GM23338 (cell line): Measurements from ENCODE around the gene TMEM212. TPM values are rescaled to one million over a fixed set of nuclear protein-coding genes. Genes with fewer than 3 reads are reported as not detected.

Source experiments
- ATAC-seq: fragments of 200-7000 bp; cut with Tn5 transposase; 3 replicates; pipeline ENCODE4 v1.9.1; 2020
- DNase-seq: peaks from one replicate; pipeline ENCODE4 v3.0.0-alpha.2; 2015; ENCODE audit warnings: low spot score
- H2AFZ ChIP-seq: fragments of 200-600 bp; sonication (generic); 2 replicates; pipeline ENCODE4 v1.8.0; 2016; ENCODE audit warnings: antibody characterized with exemption, mild to moderate bottlenecking, moderate library complexity
- H3F3A ChIP-seq: fragments of 200-600 bp; sonication (generic); replicated peaks from 2 replicates; pipeline ENCODE4 v1.8.0; 2017; ENCODE audit warnings: antibody characterized with exemption, mixed run types, low read depth
- H3K27ac ChIP-seq: fragments of 200-600 bp; sonication (generic); 2 replicates; pipeline ENCODE4 v1.6.1; 2016; ENCODE audit warnings: low read depth
- H3K27me3 ChIP-seq: fragments of 200-600 bp; sonication (generic); 2 replicates; pipeline ENCODE4 v1.8.0; 2016; ENCODE audit warnings: mild to moderate bottlenecking, mixed run types, moderate library complexity; ENCODE audit not compliant: insufficient read depth
- H3K36me3 ChIP-seq: fragments of 200-600 bp; sonication (generic); 2 replicates; pipeline ENCODE4 v1.8.0; 2016; ENCODE audit warnings: mild to moderate bottlenecking; ENCODE audit not compliant: insufficient read depth
- H3K4me1 ChIP-seq: fragments of 200-600 bp; sonication (generic); 2 replicates; pipeline ENCODE4 v1.8.0; 2016; ENCODE audit warnings: mild to moderate bottlenecking, moderate library complexity; ENCODE audit not compliant: insufficient read depth
- H3K4me2 ChIP-seq: fragments of 200-600 bp; sonication (generic); 2 replicates; pipeline ENCODE4 v1.7.1; 2017; ENCODE audit warnings: mixed run types
- H3K4me3 ChIP-seq: fragments of 200-600 bp; sonication (generic); 2 replicates; pipeline ENCODE4 v1.6.1; 2016; ENCODE audit warnings: mixed run types
- H3K79me2 ChIP-seq: fragments of 200-600 bp; sonication (generic); replicated peaks from 2 replicates; pipeline ENCODE4 v1.8.0; 2017; ENCODE audit warnings: mild to moderate bottlenecking; ENCODE audit not compliant: insufficient read depth
- H3K9me2 ChIP-seq: fragments of 200-600 bp; sonication (generic); 2 replicates; pipeline ENCODE4 v1.8.0; 2017; ENCODE audit not compliant: insufficient read depth
- H4K20me1 ChIP-seq: fragments of 200-600 bp; sonication (generic); replicated peaks from 2 replicates; pipeline ENCODE4 v1.8.0; 2017; ENCODE audit warnings: mild to moderate bottlenecking; ENCODE audit not compliant: insufficient read depth
- H3K27ac Mint-ChIP-seq: 2 replicates; pipeline ENCODE4 v1.8.0; 2020; ENCODE audit warnings: inconsistent platforms, mild to moderate bottlenecking, moderate library complexity, mixed read lengths
- H3K27me3 Mint-ChIP-seq: 3 replicates; pipeline ENCODE4 v1.8.0; 2022; ENCODE audit warnings: low read depth, mild to moderate bottlenecking, moderate library complexity, mixed read lengths, inconsistent platforms; ENCODE audit not compliant: insufficient read depth, poor library complexity
- H3K36me3 Mint-ChIP-seq: 3 replicates; pipeline ENCODE4 v1.8.0; 2021; ENCODE audit warnings: low read depth, mild to moderate bottlenecking, inconsistent platforms, moderate library complexity, mixed read lengths
- H3K4me1 Mint-ChIP-seq: 3 replicates; pipeline ENCODE4 v1.8.0; 2020; ENCODE audit warnings: mild to moderate bottlenecking, inconsistent platforms, mixed read lengths
- H3K4me3 Mint-ChIP-seq: 3 replicates; pipeline ENCODE4 v1.8.0; 2021; ENCODE audit warnings: moderate library complexity, mild to moderate bottlenecking, inconsistent platforms, mixed read lengths
- H3K9me3 Mint-ChIP-seq: 3 replicates; pipeline ENCODE4 v1.8.0; 2020; ENCODE audit warnings: moderate library complexity, mild to moderate bottlenecking, inconsistent platforms, mixed read lengths
- EZH2 ChIP-seq: fragments of 200-600 bp; sonication (generic); IDR thresholded peaks from one replicate; pipeline ENCODE4 v1.8.0; 2017; ENCODE audit warnings: antibody characterized with exemption, mild to moderate bottlenecking, low read depth; ENCODE audit not compliant: unreplicated experiment
- EZH2phosphoT487 ChIP-seq: fragments of 200-600 bp; sonication (generic); IDR thresholded peaks from one replicate; pipeline ENCODE4 v1.8.1; 2018; ENCODE audit warnings: antibody characterized with exemption; ENCODE audit not compliant: unreplicated experiment
- JUNB ChIP-seq: IDR thresholded peaks from one replicate; pipeline ENCODE4 v1.6.1; 2016; ENCODE audit warnings: antibody characterized with exemption; ENCODE audit not compliant: unreplicated experiment
- NANOG ChIP-seq: IDR thresholded peaks from 2 replicates; pipeline ENCODE4 v1.6.1; 2016; ENCODE audit warnings: antibody characterized with exemption, borderline replicate concordance
- POLR2AphosphoS5 ChIP-seq: IDR thresholded peaks from 2 replicates; pipeline ENCODE4 v1.6.1; 2016; ENCODE audit warnings: antibody characterized with exemption, low read depth
- STAT1 ChIP-seq: IDR thresholded peaks from one replicate; pipeline ENCODE4 v1.6.1; 2016; ENCODE audit warnings: antibody characterized with exemption; ENCODE audit not compliant: unreplicated experiment
- ZNF331 ChIP-seq: fragments of 250-450 bp; sonication (Bioruptor Pico); IDR thresholded peaks from 2 replicates; pipeline ENCODE4 v1.5.0; 2020; ENCODE audit warnings: low read depth, mild to moderate bottlenecking, moderate library complexity
- polyA plus RNA-seq: library from polyadenylated mRNA; unstranded; fragments of >200 nt; fragmentation: Nextera tagmentation; extraction: Ambion mirVana; gene quantifications from 2 replicates; pipeline ENCODE4 v1.2.1, GENCODE V29; 2016
- total RNA-seq: library from RNA; depleted of rRNA; stranded (reverse); fragments of >200 nt; shearing (Covaris generic); gene quantifications from 2 replicates; pipeline ENCODE4 v1.2.3, GENCODE V29; 2014
- TF ChIP-seq, protein P1 (sequence below): IDR thresholded peaks from one replicate; pipeline ENCODE4 v1.6.1; 2018; ENCODE audit warnings: antibody characterized with exemption; ENCODE audit not compliant: unreplicated experiment
- TF ChIP-seq, protein P2 (sequence below), 2 experiments: fragments of 200-600 bp in 1 of 2; sonication (generic) in 1 of 2; conservative IDR thresholded peaks; 2 replicates each; pipeline versions ENCODE4 v1.5.1 to v1.6.1; 2016 to 2017; ENCODE audit warnings: antibody characterized with exemption in 2 of 2, low read depth in 2 of 2, mild to moderate bottlenecking in 2 of 2, moderate library complexity in 1 of 2
- TF ChIP-seq, protein P3 (sequence below): IDR thresholded peaks from 2 replicates; pipeline ENCODE4 v1.6.1; 2016; ENCODE audit warnings: antibody characterized with exemption

Gene TMEM212
- total and polyA plus RNA-seq, 2 experiments from 2014 or later = not detected

DNA sequence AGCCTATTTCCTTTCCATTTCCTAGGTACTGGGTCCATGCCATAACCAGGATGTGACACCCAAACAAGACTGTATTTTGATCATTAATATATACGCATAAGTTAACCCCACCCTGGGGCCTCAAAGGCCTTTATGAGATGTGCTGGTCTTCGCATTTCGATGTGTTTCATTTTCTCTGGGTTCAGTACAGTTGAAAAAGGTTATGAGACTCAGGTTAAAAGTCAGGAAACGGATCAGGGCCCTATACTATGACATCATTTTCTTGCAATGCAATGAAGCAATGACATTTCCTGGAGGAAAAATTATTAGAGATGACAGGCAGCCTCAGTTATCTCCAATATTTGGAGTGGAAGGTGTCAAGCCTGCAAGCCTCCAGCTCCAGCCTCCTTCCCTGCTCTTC lies 31.7 kb downstream of the TMEM212 start (continued):
- TF ChIP-seq, protein P1, sequence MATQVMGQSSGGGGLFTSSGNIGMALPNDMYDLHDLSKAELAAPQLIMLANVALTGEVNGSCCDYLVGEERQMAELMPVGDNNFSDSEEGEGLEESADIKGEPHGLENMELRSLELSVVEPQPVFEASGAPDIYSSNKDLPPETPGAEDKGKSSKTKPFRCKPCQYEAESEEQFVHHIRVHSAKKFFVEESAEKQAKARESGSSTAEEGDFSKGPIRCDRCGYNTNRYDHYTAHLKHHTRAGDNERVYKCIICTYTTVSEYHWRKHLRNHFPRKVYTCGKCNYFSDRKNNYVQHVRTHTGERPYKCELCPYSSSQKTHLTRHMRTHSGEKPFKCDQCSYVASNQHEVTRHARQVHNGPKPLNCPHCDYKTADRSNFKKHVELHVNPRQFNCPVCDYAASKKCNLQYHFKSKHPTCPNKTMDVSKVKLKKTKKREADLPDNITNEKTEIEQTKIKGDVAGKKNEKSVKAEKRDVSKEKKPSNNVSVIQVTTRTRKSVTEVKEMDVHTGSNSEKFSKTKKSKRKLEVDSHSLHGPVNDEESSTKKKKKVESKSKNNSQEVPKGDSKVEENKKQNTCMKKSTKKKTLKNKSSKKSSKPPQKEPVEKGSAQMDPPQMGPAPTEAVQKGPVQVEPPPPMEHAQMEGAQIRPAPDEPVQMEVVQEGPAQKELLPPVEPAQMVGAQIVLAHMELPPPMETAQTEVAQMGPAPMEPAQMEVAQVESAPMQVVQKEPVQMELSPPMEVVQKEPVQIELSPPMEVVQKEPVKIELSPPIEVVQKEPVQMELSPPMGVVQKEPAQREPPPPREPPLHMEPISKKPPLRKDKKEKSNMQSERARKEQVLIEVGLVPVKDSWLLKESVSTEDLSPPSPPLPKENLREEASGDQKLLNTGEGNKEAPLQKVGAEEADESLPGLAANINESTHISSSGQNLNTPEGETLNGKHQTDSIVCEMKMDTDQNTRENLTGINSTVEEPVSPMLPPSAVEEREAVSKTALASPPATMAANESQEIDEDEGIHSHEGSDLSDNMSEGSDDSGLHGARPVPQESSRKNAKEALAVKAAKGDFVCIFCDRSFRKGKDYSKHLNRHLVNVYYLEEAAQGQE = no peak
- TF ChIP-seq JUNB (no peak), EZH2phosphoT487 (no peak), EZH2 (no peak), ZNF331 (CRISPR knock-in tag) (no peak), POLR2AphosphoS5 (no peak), NANOG (no peak)
- TF ChIP-seq, protein P2, sequence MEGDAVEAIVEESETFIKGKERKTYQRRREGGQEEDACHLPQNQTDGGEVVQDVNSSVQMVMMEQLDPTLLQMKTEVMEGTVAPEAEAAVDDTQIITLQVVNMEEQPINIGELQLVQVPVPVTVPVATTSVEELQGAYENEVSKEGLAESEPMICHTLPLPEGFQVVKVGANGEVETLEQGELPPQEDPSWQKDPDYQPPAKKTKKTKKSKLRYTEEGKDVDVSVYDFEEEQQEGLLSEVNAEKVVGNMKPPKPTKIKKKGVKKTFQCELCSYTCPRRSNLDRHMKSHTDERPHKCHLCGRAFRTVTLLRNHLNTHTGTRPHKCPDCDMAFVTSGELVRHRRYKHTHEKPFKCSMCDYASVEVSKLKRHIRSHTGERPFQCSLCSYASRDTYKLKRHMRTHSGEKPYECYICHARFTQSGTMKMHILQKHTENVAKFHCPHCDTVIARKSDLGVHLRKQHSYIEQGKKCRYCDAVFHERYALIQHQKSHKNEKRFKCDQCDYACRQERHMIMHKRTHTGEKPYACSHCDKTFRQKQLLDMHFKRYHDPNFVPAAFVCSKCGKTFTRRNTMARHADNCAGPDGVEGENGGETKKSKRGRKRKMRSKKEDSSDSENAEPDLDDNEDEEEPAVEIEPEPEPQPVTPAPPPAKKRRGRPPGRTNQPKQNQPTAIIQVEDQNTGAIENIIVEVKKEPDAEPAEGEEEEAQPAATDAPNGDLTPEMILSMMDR (conservative IDR thresholded peaks at IDR 0.05; ENCODE audit: low read depth in 2 of 2) = no peak
- TF ChIP-seq, protein P3, sequence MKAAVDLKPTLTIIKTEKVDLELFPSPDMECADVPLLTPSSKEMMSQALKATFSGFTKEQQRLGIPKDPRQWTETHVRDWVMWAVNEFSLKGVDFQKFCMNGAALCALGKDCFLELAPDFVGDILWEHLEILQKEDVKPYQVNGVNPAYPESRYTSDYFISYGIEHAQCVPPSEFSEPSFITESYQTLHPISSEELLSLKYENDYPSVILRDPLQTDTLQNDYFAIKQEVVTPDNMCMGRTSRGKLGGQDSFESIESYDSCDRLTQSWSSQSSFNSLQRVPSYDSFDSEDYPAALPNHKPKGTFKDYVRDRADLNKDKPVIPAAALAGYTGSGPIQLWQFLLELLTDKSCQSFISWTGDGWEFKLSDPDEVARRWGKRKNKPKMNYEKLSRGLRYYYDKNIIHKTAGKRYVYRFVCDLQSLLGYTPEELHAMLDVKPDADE = no peak

DNA sequence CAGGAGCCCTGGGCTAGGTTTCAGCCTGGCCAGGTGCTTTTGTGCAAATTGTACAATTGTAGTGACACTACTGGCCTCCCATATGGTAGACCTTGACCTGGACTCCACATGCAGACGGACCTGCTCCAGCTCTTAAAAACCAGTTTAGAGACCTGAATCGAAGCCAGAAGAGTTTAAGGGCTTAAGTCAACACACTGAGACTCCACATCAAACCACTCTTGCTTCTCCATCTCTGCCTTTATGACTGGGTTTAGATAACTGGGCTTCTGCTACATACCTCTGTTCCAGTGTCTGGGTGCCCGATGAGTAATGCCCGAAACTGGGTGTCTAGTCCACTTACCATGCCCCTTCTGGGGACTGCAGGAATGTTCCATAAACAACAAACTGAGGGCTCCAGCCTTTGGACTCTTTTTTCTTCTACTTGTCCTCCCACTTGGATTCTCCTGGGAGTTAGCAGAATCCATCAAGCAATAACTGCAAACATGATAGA lies 32.8 kb downstream of the TMEM212 start:
- Histone ChIP-seq H3K79me2 (no peaks in the 10 kb centered on the region), H4K20me1 (no peaks in the 10 kb centered on the region), H3F3A (no peaks in the 10 kb centered on the region), H3K9me2 (peaks cover 5% of the 10 kb centered on the region; the same call in 1 of the 2 replicates), H3K36me3 (no peaks in the 10 kb centered on the region), H3K4me1 (peaks cover 21% of the 10 kb centered on the region), H3K27me3 (no peaks in the 10 kb centered on the region), H3K4me2 (no peak overlapping the region), H2AFZ (no peak overlapping the region), H3K27ac (no peak overlapping the region), H3K4me3 (no peak overlapping the region)
- H3K27me3 Mint-ChIP-seq = peaks cover 6% of the 10 kb centered on the region
- no peak overlapping the region for H3K4me3 Mint-ChIP-seq
- H3K9me3 Mint-ChIP-seq = no peaks in the 10 kb centered on the region; the same call in 2 of the 3 replicates
- H3K27ac Mint-ChIP-seq = no peak overlapping the region; the same call in 1 of the 2 replicates
- peaks cover 38% of the 10 kb centered on the region for H3K4me1 Mint-ChIP-seq
- no peaks in the 10 kb centered on the region for H3K36me3 Mint-ChIP-seq
- no peak for DNase-seq
- ATAC-seq = no peak
- TF ChIP-seq NANOG (no peak), JUNB (no peak), STAT1 (no peak), POLR2AphosphoS5 (no peak)
- TF ChIP-seq, protein P2 (conservative IDR thresholded peaks at IDR 0.05; ENCODE audit: low read depth in 2 of 2) = no peak
- TF ChIP-seq, protein P3 = no peak
